Body of pancreas (tissue), 4 donors: ENCODE measurements around the gene HOTAIR. TPM values are rescaled to one million over a fixed set of nuclear protein-coding genes. Genes with fewer than 3 reads are reported as not detected.

Experiments used
- ATAC-seq: fragments of 150-250 bp; one replicate; pipeline ENCODE4 v1.9.1; 2016
- DNase-seq, 4 donors: peaks; one replicate each; pipeline ENCODE4 v3.0.0-alpha.2; 2019
- H3K27ac ChIP-seq, 4 donors: fragments of 200-600 bp; sonication (generic); 1 replicate in 3 of 4; 2 replicates in 1 of 4; pipeline versions ENCODE4 v1.5.1 to v1.6.1; 2016 to 2019; ENCODE audit warnings: mild to moderate bottlenecking in 1 of 4, mixed read lengths in 1 of 4, moderate library complexity in 1 of 4
- H3K27me3 ChIP-seq, 2 donors: fragments of 200-600 bp; sonication (generic); one replicate each; pipeline ENCODE4 v1.6.0; 2016; ENCODE audit warnings: mild to moderate bottlenecking in 1 of 2
- H3K36me3 ChIP-seq, 2 donors: fragments of 200-600 bp; sonication (generic); replicated peaks in 1 of 2; 2 replicates each; pipeline ENCODE4 v1.5.1; 2016; ENCODE audit warnings: low read depth in 2 of 2; ENCODE audit not compliant: insufficient read depth in 1 of 2
- H3K4me1 ChIP-seq: fragments of 200-600 bp; sonication (generic); one replicate; pipeline ENCODE4 v1.6.0; 2016
- H3K4me3 ChIP-seq, 2 donors: fragments of 200-600 bp; sonication (generic); 1 replicate in 1 of 2; 2 replicates in 1 of 2; pipeline ENCODE4 v1.5.1; 2016 to 2019
- H3K9me3 ChIP-seq, 3 donors: fragments of 200-600 bp; sonication (generic); 1 replicate in 2 of 3; 2 replicates in 1 of 3; pipeline ENCODE4 v1.5.1; 2016
- CTCF ChIP-seq, 7 experiments: fragments of 450-650 bp in 4 of 7; fragments of 200-600 bp in 3 of 7; sonication (generic) in 3 of 7; IDR thresholded peaks; one replicate each; pipeline ENCODE4 v1.5.1; 2016 to 2019; ENCODE audit warnings: antibody characterized with exemption in 7 of 7
- POLR2A ChIP-seq, 3 donors: fragments of 450-650 bp; IDR thresholded peaks; one replicate each; pipeline ENCODE4 v1.6.1; 2016; ENCODE audit warnings: antibody characterized with exemption in 3 of 3, mild to moderate bottlenecking in 2 of 3
- WGBS, 2 donors: methylation state at CpG; one replicate each; pipeline ENCODE4 v1.1.5; 2017; 5-methylcytosine and 5-hydroxymethylcytosine counted together
- intact Hi-C: fragments of 100-400 bp; cut with DNase I; formaldehyde crosslinking; loops from one replicate; pipeline ENCODE4 v1.15.1; 2023
- total RNA-seq, 2 donors: library from RNA; depleted of rRNA; stranded (reverse); fragments of >200 nt; gene quantifications; one replicate each; pipeline ENCODE4 v1.1.0, GENCODE V29; 2016

HOTAIR gene
- total RNA-seq, 2 donors from 2014 or later = not detected

GRCh38 chr12:53975479-53976152 is 862 bp upstream of the HOTAIR start:
- Histone ChIP-seq H3K9me3 (no peaks in the 10 kb centered on the region), H3K4me3 (no peak overlapping the region)
- intact Hi-C loops = no loop called here

DNA sequence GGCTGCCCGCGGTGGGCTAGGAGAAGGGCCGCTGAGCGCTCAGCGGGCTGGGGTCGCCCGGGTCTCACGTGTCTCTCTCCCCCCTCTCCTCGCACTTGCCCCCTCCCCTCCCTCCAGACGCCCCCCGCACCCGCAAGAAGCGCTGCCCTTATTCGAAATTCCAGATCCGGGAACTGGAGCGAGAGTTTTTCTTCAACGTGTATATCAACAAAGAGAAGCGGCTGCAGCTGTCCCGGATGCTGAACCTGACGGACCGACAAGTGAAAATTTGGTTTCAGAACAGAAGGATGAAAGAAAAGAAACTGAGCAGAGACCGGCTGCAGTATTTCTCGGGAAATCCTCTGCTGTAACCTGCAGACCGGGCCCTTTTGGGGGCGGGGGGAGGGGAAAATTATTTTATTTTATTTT is 314 bp upstream of the HOTAIR start:
- WGBS, 2 donors = 2 to 5% methylated on average over 21 to 22 of the region's 25 CpGs
- no peak overlapping the region for H3K27ac ChIP-seq

More at GRCh38 chr12:53975479-53976152, 862 bp upstream of the HOTAIR start:
- WGBS, 2 donors = 9 to 14% methylated on average over 31 of the region's 31 CpGs
- Histone ChIP-seq H3K27ac (no peak overlapping the region), H3K27me3 (peaks cover 3 to 75% of the 10 kb centered on the region in 2 donors), H3K4me1 (peaks cover 22% of the 10 kb centered on the region), H3K36me3 (no peaks in the 10 kb centered on the region)
- ATAC-seq (no peak), DNase-seq (no peak)
- TF ChIP-seq CTCF (IDR thresholded peaks at IDR 0.05) = no peak
- TF ChIP-seq POLR2A (IDR thresholded peaks at IDR 0.05) = no peak

DNA sequence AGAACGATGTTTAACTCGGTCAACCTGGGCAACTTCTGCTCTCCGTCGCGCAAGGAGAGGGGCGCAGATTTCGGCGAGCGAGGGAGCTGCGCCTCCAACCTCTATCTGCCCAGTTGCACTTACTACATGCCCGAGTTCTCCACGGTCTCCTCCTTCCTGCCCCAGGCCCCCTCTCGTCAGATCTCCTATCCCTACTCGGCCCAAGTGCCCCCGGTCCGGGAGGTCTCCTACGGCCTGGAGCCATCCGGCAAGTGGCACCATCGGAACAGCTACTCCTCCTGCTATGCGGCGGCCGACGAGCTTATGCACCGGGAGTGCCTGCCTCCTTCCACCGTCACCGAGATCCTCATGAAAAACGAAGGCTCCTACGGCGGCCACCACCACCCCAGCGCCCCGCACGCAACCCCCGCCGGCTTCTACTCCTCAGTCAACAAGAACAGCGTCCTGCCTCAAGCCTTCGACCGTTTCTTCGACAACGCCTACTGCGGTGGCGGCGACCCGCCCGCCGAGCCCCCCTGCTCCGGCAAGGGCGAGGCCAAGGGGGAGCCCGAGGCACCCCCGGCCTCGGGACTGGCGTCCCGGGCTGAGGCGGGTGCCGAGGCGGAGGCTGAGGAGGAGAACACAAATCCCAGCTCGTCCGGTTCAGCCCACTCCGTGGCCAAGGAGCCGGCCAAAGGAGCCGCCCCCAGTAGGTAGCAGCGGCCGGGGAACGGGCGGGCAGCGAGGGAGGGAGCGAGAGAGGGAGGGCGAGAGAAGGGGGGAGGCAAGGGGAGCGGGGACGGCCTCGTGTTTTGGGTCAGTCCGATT is 1.3 kb downstream of the HOTAIR start:
- peaks cover 22% of the 10 kb centered on the region for H3K4me1 ChIP-seq
- H3K9me3 ChIP-seq = no peaks in the 10 kb centered on the region
- H3K4me3 ChIP-seq = no peak overlapping the region
- intact Hi-C loops = no loop called here
- no peak overlapping the region for H3K27ac ChIP-seq
- DNase-seq = no peak
- no peak for TF ChIP-seq POLR2A (IDR thresholded peaks at IDR 0.05)
- no peak for TF ChIP-seq CTCF (IDR thresholded peaks at IDR 0.05)
- peak; percentile 21 for ATAC-seq
- no peaks in the 10 kb centered on the region for H3K36me3 ChIP-seq
- 2 to 5% methylated on average over 31 to 69 of the region's 71 CpGs for WGBS, 2 donors
- H3K27me3 ChIP-seq = peaks cover 3 to 85% of the 10 kb centered on the region in 2 donors

More for the DNA sequence above, 314 bp upstream of the HOTAIR start:
- Histone ChIP-seq H3K4me1 (peaks cover 22% of the 10 kb centered on the region), H3K4me3 (no peak overlapping the region), H3K36me3 (no peaks in the 10 kb centered on the region), H3K27me3 (peaks cover 3 to 80% of the 10 kb centered on the region in 2 donors), H3K9me3 (no peaks in the 10 kb centered on the region)
- no peak for ATAC-seq
- no peak for DNase-seq
- TF ChIP-seq POLR2A (IDR thresholded peaks at IDR 0.05) = no peak
- no peak for TF ChIP-seq CTCF (IDR thresholded peaks at IDR 0.05)
- intact Hi-C loops = no loop called here

DNA sequence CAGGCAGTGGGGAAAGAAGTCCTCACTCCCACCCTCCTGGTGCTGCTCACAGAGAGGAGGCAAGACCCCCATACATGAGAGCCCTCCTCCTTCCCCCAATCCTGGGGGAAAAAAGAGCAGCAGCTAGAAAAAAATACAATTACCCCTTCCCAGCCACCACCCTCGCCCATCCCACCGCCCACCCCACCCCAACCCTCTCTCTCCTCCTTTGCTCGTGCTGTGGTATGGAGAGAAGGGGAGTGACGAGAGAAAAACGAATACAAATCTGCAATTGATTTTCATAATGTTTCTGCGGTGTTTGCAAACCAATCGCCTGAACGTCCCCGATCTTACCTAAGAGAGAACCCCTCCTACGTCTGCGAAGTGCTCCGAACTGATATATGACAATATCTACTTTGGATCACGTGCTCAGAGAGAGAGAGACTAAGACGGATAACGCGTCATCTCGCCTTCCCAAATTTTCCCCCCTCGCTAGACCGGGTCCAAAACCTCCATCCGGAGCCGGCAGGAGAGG is 2.0 kb downstream of the HOTAIR start, which contains the start of gene HOXC11:
Gene HOXC11, plus strand, starts transcription at position 405 of the 514 bp plus-strand sequence. CDS start 116 bp downstream, outside the sequence.
- 4 to 9% methylated on average over 14 to 21 of the region's 21 CpGs for WGBS, 2 donors
- peaks cover 3 to 86% of the 10 kb centered on the region in 2 donors for H3K27me3 ChIP-seq
- H3K9me3 ChIP-seq = no peaks in the 10 kb centered on the region
- TF ChIP-seq POLR2A (IDR thresholded peaks at IDR 0.05) (no peak), CTCF (IDR thresholded peaks at IDR 0.05) (no peak)
- intact Hi-C loops = no loop called here
- no peak within 1 kb of the TSS for H3K4me3 ChIP-seq
- ATAC-seq (no peak), DNase-seq (no peak)
- H3K36me3 ChIP-seq = no peaks in the 10 kb centered on the region
- no peak within 1 kb of the TSS for H3K27ac ChIP-seq
- peaks cover 22% of the 10 kb centered on the region for H3K4me1 ChIP-seq
